Naive thymus-derived CD4-positive, alpha-beta T cell (primary cell): Measurements from ENCODE around the gene ANKRD30B. TPM values are rescaled to one million over a fixed set of nuclear protein-coding genes. Genes with fewer than 3 reads are reported as not detected.
"Not testable (repeated sequence)": the region's sequence is repeated elsewhere in the genome, so short reads cannot be mapped to it uniquely, and the experiment has no call there.

Experiments used
- ATAC-seq: fragments of 150-1000 bp; cut with Tn5 transposase; 2 replicates; pipeline ENCODE4 v1.10.0; 2021; ENCODE audit warnings: mild to moderate bottlenecking, moderate library complexity
- CTCF ChIA-PET: fragments of 350-600 bp; sonication (Branson Sonifier 250); formaldehyde crosslinking; loops from one replicate; lab custom pipeline; 2021; ENCODE audit warnings: antibody characterized with exemption; lab: Charles Lee
- POLR2A ChIA-PET: fragments of 350-600 bp; sonication (Branson Sonifier 250); formaldehyde crosslinking; loops from one replicate; lab custom pipeline; 2021; ENCODE audit warnings: antibody characterized with exemption, inconsistent platforms; lab: Charles Lee
- DNase-seq, 9 donors: peaks; one replicate each; pipeline versions ENCODE4 v3.0.0 to v3.0.0-alpha.2; 2020 to 2022; ENCODE audit warnings: mixed read lengths in 1 of 9
- H3K27ac ChIP-seq: one replicate; pipeline ENCODE4 v1.7.0; 2013; ENCODE audit warnings: mild to moderate bottlenecking, low read depth, low read length, moderate library complexity
- H3K27me3 ChIP-seq, 2 donors: one replicate each; pipeline ENCODE4 v1.7.0; 2013; ENCODE audit warnings: low read length in 2 of 2, mild to moderate bottlenecking in 2 of 2, moderate library complexity in 2 of 2; ENCODE audit not compliant: control insufficient read depth in 2 of 2, insufficient read depth in 2 of 2
- H3K36me3 ChIP-seq, 3 experiments: 1 replicate in 2 of 3; 2 replicates in 1 of 3; pipeline ENCODE4 v1.7.0; 2013; ENCODE audit warnings: low read length in 3 of 3, mild to moderate bottlenecking in 3 of 3, moderate library complexity in 1 of 3; ENCODE audit not compliant: insufficient read depth in 3 of 3, control insufficient read depth in 2 of 3
- H3K4me1 ChIP-seq, 2 donors: one replicate each; pipeline ENCODE4 v1.7.0; 2013; ENCODE audit warnings: low read length in 2 of 2, mild to moderate bottlenecking in 2 of 2, moderate library complexity in 1 of 2; ENCODE audit not compliant: control insufficient read depth in 2 of 2, insufficient read depth in 2 of 2
- H3K4me3 ChIP-seq: 2 replicates; pipeline ENCODE4 v1.7.0; 2013; ENCODE audit warnings: mild to moderate bottlenecking, low read length
- H3K9me3 ChIP-seq, 3 experiments: 1 replicate in 2 of 3; 2 replicates in 1 of 3; pipeline ENCODE4 v1.7.0; 2013; ENCODE audit warnings: low read length in 3 of 3; ENCODE audit not compliant: control insufficient read depth in 2 of 3
- H3K27ac Mint-ChIP-seq, 9 donors: one replicate each; pipeline ENCODE4 v1.8.0; 2020 to 2022; ENCODE audit warnings: mixed read lengths in 9 of 9, mild to moderate bottlenecking in 8 of 9, moderate library complexity in 5 of 9, inconsistent platforms in 2 of 9
- H3K27me3 Mint-ChIP-seq, 5 donors: one replicate each; pipeline ENCODE4 v1.8.0; 2021 to 2022; ENCODE audit warnings: mixed read lengths in 5 of 5, mild to moderate bottlenecking in 1 of 5
- H3K36me3 Mint-ChIP-seq, 5 donors: one replicate each; pipeline ENCODE4 v1.8.0; 2020 to 2022; ENCODE audit warnings: mixed read lengths in 5 of 5, mild to moderate bottlenecking in 3 of 5, inconsistent platforms in 1 of 5
- H3K4me1 Mint-ChIP-seq, 7 donors: one replicate each; pipeline ENCODE4 v1.8.0; 2020 to 2022; ENCODE audit warnings: mixed read lengths in 7 of 7, mild to moderate bottlenecking in 3 of 7, inconsistent platforms in 1 of 7
- H3K4me3 Mint-ChIP-seq, 10 donors: one replicate each; pipeline ENCODE4 v1.8.0; 2020 to 2022; ENCODE audit warnings: mild to moderate bottlenecking in 10 of 10, mixed read lengths in 10 of 10, moderate library complexity in 6 of 10, inconsistent platforms in 2 of 10
- H3K9me3 Mint-ChIP-seq, 11 donors: one replicate each; pipeline ENCODE4 v1.8.0; 2020 to 2022; ENCODE audit warnings: mixed read lengths in 11 of 11, mild to moderate bottlenecking in 4 of 11, inconsistent platforms in 1 of 11, moderate library complexity in 1 of 11
- intact Hi-C, 2 donors: fragments of 100-400 bp; cut with micrococcal nuclease; formaldehyde crosslinking; loops; one replicate each; pipeline ENCODE4 v1.15.1; 2023
- polyA plus RNA-seq, 2 donors: library from polyadenylated mRNA; unstranded; fragments of 300-500 nt; fragmentation: Illumina TruSeq; gene quantifications; one replicate each; pipeline ENCODE4 v1.2.3, GENCODE V29; 2021
- total RNA-seq, 6 experiments: library from RNA in 5 of 6; stranded (reverse) in 5 of 6; gene quantifications; 1 replicate in 5 of 6; 2 replicates in 1 of 6; pipeline ENCODE4 v1.2.3 and lab custom pipeline; 2021 to 2026

The ANKRD30B gene
- total RNA-seq (not detected), polyA plus RNA-seq (not detected), total RNA-seq (lab: John Stamatoyannopoulos, UW) (not detected)

- H3K9me3 ChIP-seq: no peaks in the 10 kb centered on the region
- Mint-ChIP-seq H3K36me3 (no peaks in the 10 kb centered on the region), H3K9me3 (no peaks in the 10 kb centered on the region), H3K27ac (peak within 1 kb of the TSS in 1 of 9 donors; percentile 47), H3K4me1 (peaks cover 0 to 9% (median 3%) of the 10 kb centered on the region in 7 donors), H3K27me3 (peaks cover 6 to 13% (median 12%) of the 10 kb centered on the region in 5 donors), H3K4me3 (peak within 1 kb of the TSS in 9 of 10 donors; percentile 36 to 84 (median 77))
- POLR2A ChIA-PET: no interaction called here
- H3K4me3 ChIP-seq: no peak within 1 kb of the TSS
- H3K27me3 ChIP-seq: no peaks in the 10 kb centered on the region
- ATAC-seq (peak; percentile 18), DNase-seq (peak in 1 of 9 donors; percentile 4)
- no peaks in the 10 kb centered on the region for H3K4me1 ChIP-seq
- intact Hi-C loops: no loop called here
- CTCF ChIA-PET: no interaction called here
- H3K27ac ChIP-seq: no peak within 1 kb of the TSS
- no peaks in the 10 kb centered on the region for H3K36me3 ChIP-seq
Observed at GRCh38 chr18:14747513-14748474, at the start of gene ANKRD30B. Gene ANKRD30B, plus strand, starts transcription at chr18:14748172. Its CDS starts 248 bp downstream, at chr18:14748420.

DNA sequence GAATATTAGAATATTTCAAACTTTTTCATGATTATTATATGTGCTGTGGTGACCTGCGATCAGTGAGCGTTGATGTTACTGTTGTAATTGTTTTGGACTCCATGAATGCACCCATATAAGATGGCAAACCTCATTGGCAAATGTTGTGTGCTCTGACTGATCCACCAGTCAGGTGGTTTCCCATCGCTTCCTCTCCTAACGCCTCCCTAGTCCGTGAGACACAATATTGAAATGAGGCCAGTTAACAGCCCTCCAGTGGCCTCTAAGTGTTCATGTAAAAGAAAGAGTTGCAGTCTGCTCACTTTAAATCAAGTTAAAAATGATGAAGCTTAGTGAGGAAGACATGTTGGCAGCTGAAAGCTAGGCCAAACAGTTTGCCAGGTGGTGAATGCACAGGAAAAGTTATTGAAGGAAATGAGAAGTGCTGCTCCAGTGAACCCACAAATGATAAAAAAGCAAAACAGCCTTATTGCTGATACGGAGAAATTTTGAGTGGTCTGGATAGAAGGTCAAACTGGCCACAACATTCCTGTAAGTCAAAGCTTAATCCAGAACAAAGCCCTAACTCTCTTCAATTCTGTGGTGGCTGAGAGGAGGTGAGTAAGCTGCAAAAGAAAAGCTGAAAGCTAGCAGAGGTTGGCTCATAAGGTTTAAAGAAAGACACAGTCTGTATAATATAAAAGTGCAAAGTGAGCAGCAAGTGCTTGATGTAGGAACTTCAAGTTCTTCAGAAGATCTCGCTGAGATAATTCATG is 46.5 kb upstream of the ANKRD30B start:
- intact Hi-C loops, H3K27ac Mint-ChIP-seq, H3K4me1 ChIP-seq, ATAC-seq, H3K27me3 ChIP-seq, H3K36me3 Mint-ChIP-seq, POLR2A ChIA-PET, DNase-seq, H3K27ac ChIP-seq, H3K4me3 Mint-ChIP-seq, H3K9me3 ChIP-seq, CTCF ChIA-PET, H3K4me1 Mint-ChIP-seq, H3K4me3 ChIP-seq, H3K9me3 Mint-ChIP-seq, H3K27me3 Mint-ChIP-seq, H3K36me3 ChIP-seq: not testable (repeated sequence)

GRCh38 chr18:14709761-14710160 is 38.2 kb upstream of the ANKRD30B start:
- DNase-seq, H3K4me1 ChIP-seq, intact Hi-C loops, H3K4me3 ChIP-seq, H3K27ac ChIP-seq, H3K27ac Mint-ChIP-seq, ATAC-seq, H3K27me3 Mint-ChIP-seq, CTCF ChIA-PET, H3K9me3 Mint-ChIP-seq, H3K4me3 Mint-ChIP-seq, H3K36me3 ChIP-seq, H3K9me3 ChIP-seq, H3K4me1 Mint-ChIP-seq, POLR2A ChIA-PET, H3K27me3 ChIP-seq, H3K36me3 Mint-ChIP-seq: not testable (repeated sequence)

DNA sequence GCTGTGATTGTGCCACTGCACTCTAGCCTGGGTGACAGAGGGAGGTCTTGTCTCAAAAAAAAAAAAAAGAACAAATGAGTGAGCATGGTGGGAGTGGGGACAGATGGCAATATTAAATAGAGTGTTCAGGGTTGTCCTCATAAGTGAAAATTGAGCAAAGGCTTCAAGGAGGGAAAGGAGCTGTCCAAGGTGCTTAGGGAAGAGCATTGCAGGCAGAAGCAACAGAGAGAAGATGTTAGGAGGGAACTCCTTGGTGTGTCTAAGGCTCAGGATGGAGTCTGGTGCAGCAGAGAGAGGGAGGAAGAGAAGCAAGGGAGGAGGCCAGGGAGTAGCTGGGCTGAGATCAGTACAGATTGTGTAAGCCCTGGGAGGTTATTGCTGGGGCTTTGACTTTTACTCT is 26.4 kb upstream of the ANKRD30B start:
- H3K36me3 Mint-ChIP-seq, H3K36me3 ChIP-seq, H3K27ac Mint-ChIP-seq, H3K4me1 ChIP-seq, intact Hi-C loops, H3K27ac ChIP-seq, POLR2A ChIA-PET, H3K27me3 Mint-ChIP-seq, DNase-seq, H3K9me3 ChIP-seq, H3K4me3 Mint-ChIP-seq, H3K4me3 ChIP-seq, H3K9me3 Mint-ChIP-seq, CTCF ChIA-PET, ATAC-seq, H3K4me1 Mint-ChIP-seq, H3K27me3 ChIP-seq: not testable (repeated sequence)

DNA sequence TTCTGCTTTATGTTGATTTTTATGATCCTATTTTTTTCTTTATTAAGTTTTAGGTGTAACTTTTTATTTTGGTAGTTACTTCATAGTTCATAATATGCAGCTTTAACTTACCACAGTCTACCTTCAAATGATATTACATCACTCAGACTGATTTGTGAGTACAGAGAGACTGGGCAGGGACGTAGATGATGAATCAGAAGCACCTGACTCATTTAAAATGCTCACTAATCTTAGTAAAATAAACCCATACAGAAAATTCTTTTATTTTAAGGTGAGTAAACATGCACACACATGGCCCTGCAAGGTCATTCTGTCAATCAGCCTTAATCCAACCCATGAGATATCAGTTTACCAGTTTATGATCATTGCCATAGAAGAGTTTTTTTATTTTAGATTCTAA is 8.9 kb upstream of the ANKRD30B start:
- CTCF ChIA-PET, H3K4me3 Mint-ChIP-seq, H3K27ac Mint-ChIP-seq, H3K27me3 ChIP-seq, DNase-seq, H3K4me1 ChIP-seq, ATAC-seq, H3K4me1 Mint-ChIP-seq, H3K27me3 Mint-ChIP-seq, H3K9me3 ChIP-seq, H3K4me3 ChIP-seq, H3K36me3 Mint-ChIP-seq, H3K27ac ChIP-seq, POLR2A ChIA-PET, H3K9me3 Mint-ChIP-seq, H3K36me3 ChIP-seq: not testable (repeated sequence)
- intact Hi-C loops: loop anchor here in 1 of 2 donors (10.0 kb wide), 1 partner anchor 56 kb away; no protein-coding TSS in a partner anchor

- Histone ChIP-seq H3K4me1 (no peaks in the 10 kb centered on the region), H3K4me3 (no peak overlapping the region), H3K36me3 (no peaks in the 10 kb centered on the region), H3K27me3 (no peaks in the 10 kb centered on the region), H3K27ac (no peak overlapping the region), H3K9me3 (no peaks in the 10 kb centered on the region)
- intact Hi-C loops: no loop called here
- ATAC-seq: no peak
- CTCF ChIA-PET: no interaction called here
- Mint-ChIP-seq H3K36me3 (no peaks in the 10 kb centered on the region), H3K27ac (no peak overlapping the region), H3K4me3 (no peak overlapping the region), H3K4me1 (peaks cover 0 to 9% (median 3%) of the 10 kb centered on the region in 7 donors), H3K27me3 (peaks cover 6 to 13% (median 12%) of the 10 kb centered on the region in 5 donors), H3K9me3 (no peaks in the 10 kb centered on the region)
- no peak for DNase-seq
- POLR2A ChIA-PET: no interaction called here
Observed at GRCh38 chr18:14746897-14747296, 1.1 kb upstream of the ANKRD30B start.
